Glomerular visceral epithelial cell (primary cell): ENCODE data around the gene SWI5.

Experiments used
- DNase-seq: peaks from one replicate; pipeline ENCODE4 v3.0.0-alpha.2; 2016; ENCODE audit errors: extremely low spot score

SWI5 gene

GRCh38 chr9:128321343-128321742 lies 45.3 kb downstream of the SWI5 start:
- DNase-seq = no peak

GRCh38 chr9:128321879-128322403 lies 45.9 kb downstream of the SWI5 start:
- no peak for DNase-seq

- peak; percentile 94 for DNase-seq
These were observed 46.5 kb downstream of the SWI5 start, which contains the start of the genes COQ4 and TRUB2 for GRCh38 chr9:128322404-128323211. TSS of gene COQ4 (plus strand) at chr9:128322839. CDS start at chr9:128322859, 20 bp downstream. TSS of gene TRUB2 (minus strand) at chr9:128322447. CDS start at chr9:128322408, 39 bp downstream.

- no peak for DNase-seq
These were observed 47.2 kb downstream of the SWI5 start for GRCh38 chr9:128323212-128323730.

- DNase-seq = no peak
These were observed 47.7 kb downstream of the SWI5 start for GRCh38 chr9:128323791-128324190.

GRCh38 chr9:128324401-128324800 lies 48.3 kb downstream of the SWI5 start:
- no peak for DNase-seq

GRCh38 chr9:128325629-128326028 lies 49.6 kb downstream of the SWI5 start:
- DNase-seq = no peak

GRCh38 chr9:128333451-128333869 lies 57.4 kb downstream of the SWI5 start:
- DNase-seq = no peak

- DNase-seq = no peak
These were observed 59.1 kb downstream of the SWI5 start for GRCh38 chr9:128335161-128335560.

GRCh38 chr9:128335914-128336313 lies 59.8 kb downstream of the SWI5 start:
- DNase-seq = no peak

GRCh38 chr9:128337936-128338335 lies 61.9 kb downstream of the SWI5 start:
- DNase-seq = no peak
